Measurements from ENCODE around the gene ATG5.

- TF ChIP-seq CTCF (IDR thresholded peaks at IDR 0.05; ENCODE audit: low read depth, low read length) = no peak
- TF ChIP-seq EZH2phosphoT487 (IDR thresholded peaks at IDR 0.05; ENCODE audit: low read depth) = no peak
Observed at GRCh38 chr6:106185615-106186014, 139.9 kb downstream of the ATG5 start.
